K562 (cell line): ENCODE data around the gene MAST3. TPM values are rescaled to one million over a fixed set of nuclear protein-coding genes. Genes with fewer than 3 reads are reported as not detected.

ENCODE experiments used
- ATF7 ChIP-seq: fragments of 450-650 bp; IDR thresholded peaks from 2 replicates; pipeline ENCODE4 v1.7.1; 2014; ENCODE audit warnings: mild to moderate bottlenecking, moderate library complexity
- CSDE1 ChIP-seq, 2 experiments: fragments of 450-650 bp; IDR thresholded peaks; 2 replicates each; pipeline ENCODE4 v1.6.1; 2016; ENCODE audit warnings: mild to moderate bottlenecking in 1 of 2
- FOXJ2 ChIP-seq: fragments of 200-800 bp; sonication (Bioruptor generic); IDR thresholded peaks from 2 replicates; pipeline ENCODE4 v1.6.1; 2016; ENCODE audit warnings: missing genetic modification characterization, missing compliant biosample characterization
- GABPA ChIP-seq: fragments of 200-800 bp; sonication (Bioruptor generic); conservative IDR thresholded peaks from 2 replicates; pipeline ENCODE4 v1.6.1; 2016; ENCODE audit warnings: low read depth, missing genetic modification characterization, missing compliant biosample characterization
- HCFC1 ChIP-seq: IDR thresholded peaks from 2 replicates; pipeline ENCODE4 v1.6.1; 2012; ENCODE audit warnings: low read depth, low read length, improper control_type of control experiment
- HNRNPH1 ChIP-seq: fragments of 200-400 bp; formaldehyde crosslinking; optimal IDR thresholded peaks from 2 replicates; pipeline ENCODE3; 2017; ENCODE audit warnings: low read depth, mild to moderate bottlenecking, low read length, moderate library complexity
- HOXB6 ChIP-seq: fragments of 250-450 bp; sonication (Bioruptor Pico); IDR thresholded peaks from 2 replicates; pipeline ENCODE4 v1.5.1; 2022; ENCODE audit warnings: mild to moderate bottlenecking, borderline replicate concordance
- JUNB ChIP-seq: fragments of 450-650 bp; formaldehyde crosslinking; conservative IDR thresholded peaks from 2 replicates; pipeline ENCODE4 v1.4.0; 2020; ENCODE audit warnings: mild to moderate bottlenecking
- MTA1 ChIP-seq: fragments of 450-650 bp; IDR thresholded peaks from 2 replicates; pipeline ENCODE4 v1.6.1; 2017; ENCODE audit warnings: borderline replicate concordance
- MTA2 ChIP-seq: fragments of 450-650 bp; IDR thresholded peaks from 2 replicates; pipeline ENCODE4 v1.6.1; 2016; ENCODE audit warnings: low read depth
- NCOA4 ChIP-seq: fragments of 450-650 bp; IDR thresholded peaks from 2 replicates; pipeline ENCODE4 v1.6.1; 2018; ENCODE audit warnings: mild to moderate bottlenecking; ENCODE audit not compliant: partially characterized antibody
- PHB2 ChIP-seq: fragments of 450-650 bp; IDR thresholded peaks from 2 replicates; pipeline ENCODE4 v1.6.1; 2017; ENCODE audit warnings: low read depth
- RBM34 ChIP-seq: fragments of 200-400 bp; formaldehyde crosslinking; IDR thresholded peaks from 2 replicates; pipeline ENCODE4 v1.6.1; 2018; ENCODE audit warnings: low read length, borderline replicate concordance; ENCODE audit not compliant: insufficient read depth
- ZFP30 ChIP-seq: fragments of 250-450 bp; sonication (Bioruptor Pico); IDR thresholded peaks from 2 replicates; pipeline ENCODE4 v1.8.0; 2022; ENCODE audit warnings: moderate library complexity, mild to moderate bottlenecking, inconsistent platforms, borderline replicate concordance
- ZNF408 ChIP-seq: fragments of 250-450 bp; sonication (Bioruptor Pico); IDR thresholded peaks from 2 replicates; pipeline ENCODE4 v1.4.0; 2020; ENCODE audit warnings: low read depth, mild to moderate bottlenecking, moderate library complexity
- ZNF695 ChIP-seq: fragments of 450-650 bp; formaldehyde crosslinking; IDR thresholded peaks from 2 replicates; pipeline ENCODE4 v1.4.0; 2020; ENCODE audit warnings: mild to moderate bottlenecking, moderate library complexity
- ZNF766 ChIP-seq: fragments of 200-800 bp; sonication (Bioruptor generic); conservative IDR thresholded peaks from 2 replicates; pipeline ENCODE4 v1.6.1; 2016; ENCODE audit warnings: missing genetic modification characterization, missing compliant biosample characterization
- polyA plus RNA-seq, 8 experiments: library from polyadenylated mRNA; depleted of rRNA in 4 of 8; stranded (reverse) in 5 of 8; unstranded in 3 of 8; fragments of >200 nt; fragmentation: Nextera tagmentation in 2 of 8; fragmentation: Illumina TruSeq in 1 of 8; extraction: Ambion mirVana in 2 of 8; extraction: Trizol in 1 of 8; gene quantifications; 2 replicates each; pipeline versions ENCODE4 v1.2.1 to v1.2.3, GENCODE V29; 2011 to 2014; ENCODE audit warnings: inconsistent platforms in 1 of 8, missing spikeins in 1 of 8
- total RNA-seq, 7 experiments: library from RNA; depleted of rRNA in 6 of 7; stranded (reverse); fragments of >200 nt in 6 of 7; fragmentation: Illumina TruSeq in 2 of 7; extraction: Trizol in 2 of 7; gene quantifications; 2 replicates each; pipeline versions ENCODE4 v1.2.1 to v1.2.3, GENCODE V29; 2011 to 2021; ENCODE audit warnings: low replicate concordance in 1 of 7
- TF ChIP-seq, protein P1 (sequence below): fragments of 450-650 bp; IDR thresholded peaks from 2 replicates; pipeline ENCODE4 v1.6.1; 2018; ENCODE audit not compliant: partially characterized antibody
- TF ChIP-seq, protein P2 (sequence below): sonication (generic); formaldehyde crosslinking; IDR thresholded peaks from 2 replicates; pipeline ENCODE4 v1.8.0; 2022; ENCODE audit warnings: mild to moderate bottlenecking, missing genetic modification reagents, borderline replicate concordance
- TF ChIP-seq, protein P3 (sequence below): fragments of 250-450 bp; sonication (Bioruptor Pico); IDR thresholded peaks from 2 replicates; pipeline ENCODE4 v1.4.0; 2020; ENCODE audit warnings: mild to moderate bottlenecking, moderate library complexity

MAST3 gene
- total and polyA plus RNA-seq, 9 of the 15 experiments (the other 6 are each of a cell fraction or from before 2014, with no cell fraction given) = 0.94 to 9.9 (median 2.4) TPM

GRCh38 chr19:18152442-18152816 is 54.9 kb downstream of the MAST3 start (continued):
- no peak for TF ChIP-seq HNRNPH1
- peak; percentile 68 for TF ChIP-seq ATF7
- peak; percentile 98 for TF ChIP-seq FOXJ2 (tag)
- 0 out of 2 replicates have a peak, but pooled peaks have one; percentile 28 for TF ChIP-seq ZNF695 (CRISPR knock-in tag)
- no peak for TF ChIP-seq ZNF408
- TF ChIP-seq GABPA = peak; percentile 88
- TF ChIP-seq, protein P1, sequence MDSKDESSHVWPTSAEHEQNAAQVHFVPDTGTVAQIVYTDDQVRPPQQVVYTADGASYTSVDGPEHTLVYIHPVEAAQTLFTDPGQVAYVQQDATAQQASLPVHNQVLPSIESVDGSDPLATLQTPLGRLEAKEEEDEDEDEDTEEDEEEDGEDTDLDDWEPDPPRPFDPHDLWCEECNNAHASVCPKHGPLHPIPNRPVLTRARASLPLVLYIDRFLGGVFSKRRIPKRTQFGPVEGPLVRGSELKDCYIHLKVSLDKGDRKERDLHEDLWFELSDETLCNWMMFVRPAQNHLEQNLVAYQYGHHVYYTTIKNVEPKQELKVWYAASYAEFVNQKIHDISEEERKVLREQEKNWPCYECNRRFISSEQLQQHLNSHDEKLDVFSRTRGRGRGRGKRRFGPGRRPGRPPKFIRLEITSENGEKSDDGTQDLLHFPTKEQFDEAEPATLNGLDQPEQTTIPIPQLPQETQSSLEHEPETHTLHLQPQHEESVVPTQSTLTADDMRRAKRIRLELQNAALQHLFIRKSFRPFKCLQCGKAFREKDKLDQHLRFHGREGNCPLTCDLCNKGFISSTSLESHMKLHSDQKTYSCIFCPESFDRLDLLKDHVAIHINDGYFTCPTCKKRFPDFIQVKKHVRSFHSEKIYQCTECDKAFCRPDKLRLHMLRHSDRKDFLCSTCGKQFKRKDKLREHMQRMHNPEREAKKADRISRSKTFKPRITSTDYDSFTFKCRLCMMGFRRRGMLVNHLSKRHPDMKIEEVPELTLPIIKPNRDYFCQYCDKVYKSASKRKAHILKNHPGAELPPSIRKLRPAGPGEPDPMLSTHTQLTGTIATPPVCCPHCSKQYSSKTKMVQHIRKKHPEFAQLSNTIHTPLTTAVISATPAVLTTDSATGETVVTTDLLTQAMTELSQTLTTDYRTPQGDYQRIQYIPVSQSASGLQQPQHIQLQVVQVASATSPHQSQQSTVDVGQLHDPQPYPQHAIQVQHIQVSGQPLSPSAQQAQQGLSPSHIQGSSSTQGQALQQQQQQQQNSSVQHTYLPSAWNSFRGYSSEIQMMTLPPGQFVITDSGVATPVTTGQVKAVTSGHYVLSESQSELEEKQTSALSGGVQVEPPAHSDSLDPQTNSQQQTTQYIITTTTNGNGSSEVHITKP = peak; percentile 80
- peak; percentile 42; the same call in 1 of the 2 replicates for TF ChIP-seq HCFC1
- TF ChIP-seq NCOA4 = no peak
- TF ChIP-seq ZNF766 (CRISPR knock-in tag) = peak; percentile 38; the same call in 1 of the 2 replicates
- TF ChIP-seq MTA2 = no peak
- TF ChIP-seq PHB2 = no peak
- TF ChIP-seq, protein P2, sequence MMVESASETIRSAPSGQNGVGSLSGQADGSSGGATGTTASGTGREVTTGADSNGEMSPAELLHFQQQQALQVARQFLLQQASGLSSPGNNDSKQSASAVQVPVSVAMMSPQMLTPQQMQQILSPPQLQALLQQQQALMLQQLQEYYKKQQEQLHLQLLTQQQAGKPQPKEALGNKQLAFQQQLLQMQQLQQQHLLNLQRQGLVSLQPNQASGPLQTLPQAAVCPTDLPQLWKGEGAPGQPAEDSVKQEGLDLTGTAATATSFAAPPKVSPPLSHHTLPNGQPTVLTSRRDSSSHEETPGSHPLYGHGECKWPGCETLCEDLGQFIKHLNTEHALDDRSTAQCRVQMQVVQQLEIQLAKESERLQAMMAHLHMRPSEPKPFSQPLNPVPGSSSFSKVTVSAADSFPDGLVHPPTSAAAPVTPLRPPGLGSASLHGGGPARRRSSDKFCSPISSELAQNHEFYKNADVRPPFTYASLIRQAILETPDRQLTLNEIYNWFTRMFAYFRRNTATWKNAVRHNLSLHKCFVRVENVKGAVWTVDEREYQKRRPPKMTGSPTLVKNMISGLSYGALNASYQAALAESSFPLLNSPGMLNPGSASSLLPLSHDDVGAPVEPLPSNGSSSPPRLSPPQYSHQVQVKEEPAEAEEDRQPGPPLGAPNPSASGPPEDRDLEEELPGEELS = peak; percentile 18; the same call in 1 of the 2 replicates
- no peak for TF ChIP-seq RBM34
- TF ChIP-seq ZFP30 (CRISPR knock-in tag) = no peak
- TF ChIP-seq CSDE1 (IDR thresholded peaks at IDR 0.05) = peak in 1 of 2 experiments; percentile 97; a peak in 2 of 4 replicates
- TF ChIP-seq HOXB6 = no peak
- no peak for TF ChIP-seq JUNB (CRISPR knock-in tag)
- TF ChIP-seq, protein P3, sequence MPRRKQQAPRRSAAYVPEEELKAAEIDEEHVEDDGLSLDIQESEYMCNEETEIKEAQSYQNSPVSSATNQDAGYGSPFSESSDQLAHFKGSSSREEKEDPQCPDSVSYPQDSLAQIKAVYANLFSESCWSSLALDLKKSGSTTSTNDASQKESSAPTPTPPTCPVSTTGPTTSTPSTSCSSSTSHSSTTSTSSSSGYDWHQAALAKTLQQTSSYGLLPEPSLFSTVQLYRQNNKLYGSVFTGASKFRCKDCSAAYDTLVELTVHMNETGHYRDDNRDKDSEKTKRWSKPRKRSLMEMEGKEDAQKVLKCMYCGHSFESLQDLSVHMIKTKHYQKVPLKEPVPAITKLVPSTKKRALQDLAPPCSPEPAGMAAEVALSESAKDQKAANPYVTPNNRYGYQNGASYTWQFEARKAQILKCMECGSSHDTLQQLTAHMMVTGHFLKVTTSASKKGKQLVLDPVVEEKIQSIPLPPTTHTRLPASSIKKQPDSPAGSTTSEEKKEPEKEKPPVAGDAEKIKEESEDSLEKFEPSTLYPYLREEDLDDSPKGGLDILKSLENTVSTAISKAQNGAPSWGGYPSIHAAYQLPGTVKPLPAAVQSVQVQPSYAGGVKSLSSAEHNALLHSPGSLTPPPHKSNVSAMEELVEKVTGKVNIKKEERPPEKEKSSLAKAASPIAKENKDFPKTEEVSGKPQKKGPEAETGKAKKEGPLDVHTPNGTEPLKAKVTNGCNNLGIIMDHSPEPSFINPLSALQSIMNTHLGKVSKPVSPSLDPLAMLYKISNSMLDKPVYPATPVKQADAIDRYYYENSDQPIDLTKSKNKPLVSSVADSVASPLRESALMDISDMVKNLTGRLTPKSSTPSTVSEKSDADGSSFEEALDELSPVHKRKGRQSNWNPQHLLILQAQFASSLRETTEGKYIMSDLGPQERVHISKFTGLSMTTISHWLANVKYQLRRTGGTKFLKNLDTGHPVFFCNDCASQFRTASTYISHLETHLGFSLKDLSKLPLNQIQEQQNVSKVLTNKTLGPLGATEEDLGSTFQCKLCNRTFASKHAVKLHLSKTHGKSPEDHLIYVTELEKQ = no peak
- 0 out of 2 replicates have a peak, but pooled peaks have one; percentile 24 for TF ChIP-seq MTA1
